GM18511 (cell line): Measurements from ENCODE around the gene ANKRD13D.

Experiments
- ATAC-seq: cut with Tn5 transposase; IDR thresholded peaks from one replicate; pipeline ENCODE4 v1.9.1; 2021; ENCODE audit warnings: mild to moderate bottlenecking, moderate library complexity; ENCODE audit not compliant: unreplicated experiment

Gene ANKRD13D

DNA sequence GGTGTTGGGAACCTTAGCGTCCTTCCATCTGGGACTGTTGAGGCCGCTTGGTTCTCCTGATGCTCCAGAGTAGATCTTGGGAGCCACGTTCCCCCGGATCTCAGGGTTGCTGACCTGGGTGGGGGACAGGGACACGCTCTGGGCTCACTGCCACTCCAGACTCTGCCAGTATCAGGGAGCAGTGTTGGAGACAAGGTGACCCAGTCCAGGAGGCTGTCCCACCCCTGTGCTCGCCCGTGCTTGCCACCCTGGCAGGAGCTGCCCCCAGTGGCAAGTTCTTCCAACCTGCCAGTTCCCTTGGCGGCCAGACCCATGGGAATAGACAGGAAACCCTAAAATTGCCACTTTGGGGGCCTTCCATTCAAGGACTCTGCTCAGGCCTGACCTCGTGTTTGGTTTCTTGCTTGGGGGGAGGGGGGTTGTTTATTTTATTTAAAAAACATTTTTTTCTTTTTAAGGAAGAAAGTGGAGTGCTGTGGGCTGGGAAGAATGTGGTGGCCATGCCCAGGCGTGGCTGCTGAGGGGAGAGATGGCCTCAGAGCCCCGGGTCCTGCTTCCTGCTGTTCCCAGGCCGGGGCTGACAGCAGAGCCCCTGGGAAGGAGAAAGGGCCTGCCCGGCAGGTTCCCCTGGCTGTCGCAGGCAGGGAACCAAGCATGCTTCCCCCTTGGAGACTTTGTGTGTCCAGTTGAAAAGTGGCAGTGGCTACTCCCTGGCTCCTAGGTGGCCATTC is 15.7 kb upstream of the ANKRD13D start:
- no peak for ATAC-seq

DNA sequence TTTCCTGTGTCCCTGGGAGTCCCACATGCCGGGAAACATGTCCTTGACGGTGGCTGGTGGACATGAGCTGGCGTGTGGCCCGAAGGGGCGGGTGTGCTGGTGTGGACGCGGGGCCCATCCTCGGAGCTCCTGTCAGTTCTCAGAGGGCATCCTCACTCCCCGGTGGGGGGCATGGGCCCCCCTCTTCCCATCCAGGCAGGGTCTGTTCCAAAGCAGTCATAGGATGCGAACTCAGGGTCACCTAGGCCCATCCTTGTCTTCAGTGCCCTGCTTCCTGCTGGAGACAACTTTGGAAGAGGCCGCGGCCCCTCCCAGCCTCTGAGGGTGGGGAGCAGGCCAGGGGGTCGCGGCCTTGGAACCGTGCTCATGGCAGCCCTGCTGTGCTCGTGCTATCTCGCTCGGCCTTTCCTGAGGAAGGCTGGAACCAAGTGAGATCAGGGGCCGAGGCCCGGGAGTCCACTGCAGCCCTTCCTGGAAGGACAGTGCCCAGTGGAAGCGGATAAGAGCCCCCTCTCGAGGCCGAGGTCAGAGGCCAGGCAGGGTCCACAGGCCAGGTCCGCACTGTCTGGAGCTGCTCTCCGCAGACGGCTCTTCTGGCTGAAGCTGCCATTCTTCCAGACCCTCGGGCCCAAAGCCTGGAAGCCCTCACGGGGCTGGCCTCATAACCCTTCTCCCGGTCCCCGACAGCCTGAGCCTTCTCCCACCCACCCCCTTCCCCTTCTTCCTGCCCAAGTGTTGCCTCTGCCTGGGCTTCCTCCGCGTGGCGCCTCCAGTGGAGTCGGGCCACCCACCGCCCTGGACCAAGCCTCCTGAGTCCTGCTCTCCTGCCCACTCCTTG is 14.1 kb upstream of the ANKRD13D start:
- no peak for ATAC-seq

DNA sequence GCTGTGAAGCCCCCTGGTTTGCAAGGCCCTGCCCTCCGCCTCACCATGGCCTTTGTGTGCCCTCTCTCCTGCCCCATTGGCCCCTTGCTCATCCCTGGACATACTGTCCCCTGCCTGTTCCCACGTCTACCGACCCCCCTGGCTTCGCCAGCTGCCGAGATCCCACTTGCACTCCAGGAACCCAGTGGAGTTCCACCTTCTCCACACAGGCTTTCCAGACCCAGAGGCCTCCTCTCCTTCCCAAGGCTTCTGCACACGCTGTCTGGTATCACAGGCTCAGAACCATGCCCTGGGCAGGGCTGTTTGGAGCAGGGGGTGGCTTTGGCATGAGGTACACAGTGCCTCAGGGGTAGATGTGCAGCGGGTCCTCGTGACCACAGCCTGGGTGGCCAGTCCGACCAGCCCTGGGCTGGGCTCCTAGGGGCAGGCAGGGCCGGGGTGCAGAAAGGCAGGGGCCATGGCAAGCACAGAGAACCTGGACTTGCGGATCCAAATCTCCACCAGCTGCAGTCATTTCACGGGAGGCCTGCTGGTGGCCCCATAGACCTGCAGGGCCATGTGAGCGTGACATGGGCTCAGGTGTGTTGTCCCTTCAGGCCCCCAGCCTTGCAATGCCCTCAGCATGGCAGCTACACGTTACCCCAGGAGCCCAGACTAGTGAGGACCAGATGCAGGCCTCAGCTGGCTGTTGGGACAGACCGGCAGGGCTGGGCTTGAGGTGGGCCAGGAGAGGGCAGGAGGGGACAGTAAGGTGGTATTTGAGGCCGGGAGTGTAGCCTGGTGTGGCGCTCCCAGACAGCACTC is 13.3 kb upstream of the ANKRD13D start:
- ATAC-seq: no peak

DNA sequence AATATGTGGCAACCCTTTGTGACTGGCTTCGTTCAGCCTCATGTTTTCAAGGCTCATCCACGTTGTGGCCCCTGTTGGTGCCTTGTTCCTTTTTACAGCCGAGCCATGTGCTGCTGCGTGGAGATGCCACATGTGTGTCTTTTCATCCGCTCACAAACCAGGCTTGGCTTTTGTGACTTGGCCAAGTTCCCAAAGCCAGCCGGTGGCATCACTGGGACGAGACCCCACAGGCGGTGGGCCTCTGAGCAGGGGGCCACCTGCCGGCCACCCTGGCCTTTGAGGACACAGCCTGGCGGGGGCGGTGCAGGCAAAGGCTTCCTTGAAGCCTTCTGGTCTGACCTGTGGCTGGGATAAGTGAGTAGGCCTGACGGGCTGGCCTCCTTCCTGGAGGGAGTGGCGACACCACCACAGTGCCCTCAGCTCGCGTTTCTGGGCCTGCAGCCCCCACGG is 12.3 kb upstream of the ANKRD13D start:
- peak; percentile 25 for ATAC-seq

DNA sequence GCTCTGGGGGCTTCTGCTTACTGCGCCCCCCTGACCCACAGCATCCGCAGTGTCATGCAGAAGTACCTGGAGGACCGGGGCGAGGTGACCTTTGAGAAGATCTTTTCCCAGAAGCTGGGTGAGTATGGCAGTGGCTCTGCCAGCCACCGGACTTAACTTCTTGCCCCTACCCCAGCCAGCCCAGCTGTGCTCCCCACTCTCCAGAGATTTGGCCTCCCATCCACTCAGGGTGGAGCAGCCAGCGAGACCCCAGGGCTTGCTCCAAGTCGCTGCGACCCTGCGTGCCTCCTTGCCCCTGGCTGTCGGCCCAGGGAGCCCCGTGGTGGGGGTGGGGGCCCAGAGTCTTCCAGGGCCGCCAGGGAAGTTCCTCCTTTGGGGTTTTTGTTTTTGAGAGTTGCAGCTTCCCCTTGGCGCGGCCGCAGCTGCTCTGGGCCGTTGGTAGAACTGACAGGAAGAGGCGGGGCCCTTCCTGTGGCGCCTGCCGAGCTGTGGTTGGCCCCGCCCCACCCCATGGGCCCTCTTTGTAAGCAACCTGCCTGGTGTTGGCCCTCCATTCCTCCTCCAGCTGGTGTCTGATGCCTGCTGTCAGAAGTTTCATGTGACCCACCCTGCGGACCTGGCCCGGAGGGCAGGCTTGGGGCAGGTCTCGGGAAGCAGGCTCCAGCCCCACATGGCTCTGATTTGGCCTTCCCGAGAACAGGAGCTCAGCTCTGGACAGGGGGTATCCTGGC is 11.7 kb upstream of the ANKRD13D start:
- peak; percentile 91 for ATAC-seq

DNA sequence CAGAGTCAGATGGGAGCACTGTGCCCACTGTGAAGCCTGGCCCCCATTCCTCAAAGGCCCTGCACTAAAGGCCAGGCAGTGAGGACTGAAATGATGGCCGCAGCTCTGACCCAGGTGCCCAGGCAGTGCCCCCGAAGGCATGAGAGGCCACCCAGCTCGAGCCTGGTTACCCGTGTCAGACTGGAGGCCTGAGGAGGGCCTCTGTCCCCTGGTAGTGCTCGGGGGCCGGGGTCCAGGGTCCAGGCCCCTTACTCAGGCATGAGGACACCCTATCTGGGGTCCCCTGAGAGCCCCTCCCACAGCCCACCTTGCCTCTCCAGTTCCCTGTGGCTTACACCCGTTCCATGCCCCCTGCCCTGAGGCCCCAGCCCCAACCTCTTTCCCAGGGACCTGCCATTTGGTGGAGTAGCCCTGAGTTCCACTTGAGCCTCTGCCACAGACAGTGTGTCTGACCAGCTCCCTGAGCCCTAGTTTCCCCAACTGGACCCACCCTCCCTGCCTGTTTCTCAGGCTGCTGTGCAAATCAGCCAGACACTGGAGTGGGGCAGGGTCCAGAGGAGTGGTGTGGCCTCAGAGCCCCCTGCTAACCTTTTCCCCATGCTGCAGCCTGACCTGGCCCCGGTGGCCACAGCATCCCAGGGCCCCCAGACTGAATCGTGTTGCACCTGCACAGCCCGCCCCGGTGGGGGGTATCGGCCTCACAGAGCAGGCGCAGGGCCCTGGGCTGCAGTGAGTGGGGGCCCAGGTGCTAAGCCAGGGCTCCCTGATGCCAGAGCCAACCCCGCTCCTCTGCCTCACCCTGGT is 10.8 kb upstream of the ANKRD13D start:
- ATAC-seq: no peak

DNA sequence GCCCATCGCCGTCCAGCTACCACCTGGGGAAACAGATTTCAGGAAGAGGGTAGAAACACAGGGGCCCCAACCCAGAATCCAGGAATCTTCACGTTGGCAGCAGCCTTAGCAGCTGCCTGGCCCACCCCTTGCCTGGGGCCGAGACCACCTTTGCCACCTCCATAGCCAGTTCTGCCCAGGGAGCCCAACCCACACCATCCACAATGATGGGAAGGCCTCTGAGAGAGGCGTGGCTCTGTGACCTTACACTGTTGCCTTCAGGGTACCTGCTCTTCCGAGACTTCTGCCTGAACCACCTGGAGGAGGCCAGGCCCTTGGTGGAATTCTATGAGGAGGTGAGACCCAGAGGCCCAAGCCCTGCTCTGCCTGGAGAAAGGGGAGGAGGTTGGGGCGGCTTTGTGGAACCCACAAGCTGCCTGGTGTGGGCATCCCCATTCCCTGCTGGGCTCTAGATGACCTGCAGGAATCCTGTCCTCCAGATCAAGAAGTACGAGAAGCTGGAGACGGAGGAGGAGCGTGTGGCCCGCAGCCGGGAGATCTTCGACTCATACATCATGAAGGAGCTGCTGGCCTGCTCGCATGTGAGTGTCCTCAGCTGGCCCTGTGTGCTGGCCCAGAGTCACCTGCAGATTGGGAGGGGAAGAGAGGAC is 10.0 kb upstream of the ANKRD13D start:
- ATAC-seq: no peak

DNA sequence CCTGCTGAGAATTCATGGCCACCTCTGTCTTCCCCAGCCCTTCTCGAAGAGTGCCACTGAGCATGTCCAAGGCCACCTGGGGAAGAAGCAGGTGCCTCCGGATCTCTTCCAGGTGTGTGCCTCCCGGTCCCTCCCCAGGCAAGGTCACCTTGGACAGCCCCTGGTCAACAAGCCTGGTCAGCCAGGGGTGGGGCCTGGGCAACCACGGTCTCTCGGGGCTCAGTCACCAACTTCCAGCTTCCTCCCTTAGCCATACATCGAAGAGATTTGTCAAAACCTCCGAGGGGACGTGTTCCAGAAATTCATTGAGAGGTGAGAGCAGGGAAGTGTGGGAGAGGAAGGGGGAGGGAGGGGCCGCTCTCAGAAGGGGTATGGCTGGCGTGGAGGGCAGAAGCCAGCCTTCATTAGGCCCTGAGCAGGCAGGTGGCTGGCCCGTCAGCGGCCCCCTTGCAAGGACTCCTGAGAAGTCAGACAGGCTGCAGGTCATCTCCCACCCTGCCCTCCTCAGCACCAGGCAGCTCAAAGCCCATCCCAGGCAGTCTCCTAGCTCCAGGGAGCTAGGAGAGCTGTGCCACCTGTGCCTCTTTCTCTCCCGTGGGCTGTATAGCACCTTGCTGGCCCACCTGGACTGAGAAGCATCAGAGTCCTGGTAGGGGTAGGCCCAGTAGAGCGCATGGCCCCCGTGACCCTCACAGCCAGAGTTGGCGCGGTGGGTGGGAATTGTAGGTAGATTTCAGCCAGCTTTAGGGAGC is 9.3 kb upstream of the ANKRD13D start:
- ATAC-seq: no peak

DNA sequence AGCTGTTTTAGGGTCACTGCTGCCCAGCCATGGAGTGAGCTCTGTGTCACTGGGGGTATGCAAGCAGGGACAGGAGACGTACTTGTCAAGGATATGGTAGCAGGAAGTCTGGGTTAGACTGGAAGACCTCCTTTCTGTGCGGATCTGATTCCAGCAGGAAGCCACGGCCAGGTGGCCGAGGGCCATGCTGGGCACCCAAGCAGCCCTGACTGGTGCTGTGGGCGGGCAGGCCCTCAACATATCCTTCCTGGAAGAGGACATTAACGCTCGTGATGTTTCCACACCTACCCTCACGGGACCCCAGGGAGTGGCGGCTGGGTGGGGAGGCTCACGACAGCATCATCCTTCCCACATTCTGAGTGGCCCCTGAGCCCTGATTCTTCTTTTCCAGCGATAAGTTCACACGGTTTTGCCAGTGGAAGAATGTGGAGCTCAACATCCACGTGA is 8.7 kb upstream of the ANKRD13D start:
- ATAC-seq: no peak

DNA sequence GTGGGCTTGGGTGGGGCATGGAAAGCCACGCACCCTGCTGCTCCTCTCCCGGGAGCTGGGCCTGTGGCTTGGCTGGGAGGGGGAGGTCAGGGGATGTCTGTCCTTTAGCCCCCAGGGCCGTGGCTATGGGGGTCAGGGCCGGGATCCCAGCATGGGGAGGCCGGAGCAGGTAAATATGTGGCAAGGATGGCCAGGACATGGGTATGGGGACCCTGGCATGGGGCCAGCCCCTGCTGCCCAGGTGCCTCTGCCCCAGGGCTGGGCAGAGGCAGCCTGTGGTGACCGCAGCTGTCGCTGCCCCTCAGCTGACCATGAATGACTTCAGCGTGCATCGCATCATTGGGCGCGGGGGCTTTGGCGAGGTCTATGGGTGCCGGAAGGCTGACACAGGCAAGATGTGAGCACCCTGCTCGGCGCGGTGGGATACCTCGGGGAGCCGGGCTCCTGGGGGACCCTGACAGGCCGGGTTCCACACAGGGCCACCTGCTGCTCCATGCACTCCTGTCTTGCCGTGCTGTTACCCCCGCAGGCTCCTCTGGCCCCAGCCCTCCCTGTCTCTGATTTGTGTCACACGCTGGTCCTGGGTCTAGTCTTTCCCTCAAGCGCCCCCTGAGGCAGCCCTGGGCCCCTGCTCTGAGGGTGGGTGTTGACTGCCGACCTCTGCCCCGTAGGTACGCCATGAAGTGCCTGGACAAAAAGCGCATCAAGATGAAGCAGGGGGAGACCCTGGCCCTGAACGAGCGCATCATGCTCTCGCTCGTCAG is 8.1 kb upstream of the ANKRD13D start:
- ATAC-seq: no peak

DNA sequence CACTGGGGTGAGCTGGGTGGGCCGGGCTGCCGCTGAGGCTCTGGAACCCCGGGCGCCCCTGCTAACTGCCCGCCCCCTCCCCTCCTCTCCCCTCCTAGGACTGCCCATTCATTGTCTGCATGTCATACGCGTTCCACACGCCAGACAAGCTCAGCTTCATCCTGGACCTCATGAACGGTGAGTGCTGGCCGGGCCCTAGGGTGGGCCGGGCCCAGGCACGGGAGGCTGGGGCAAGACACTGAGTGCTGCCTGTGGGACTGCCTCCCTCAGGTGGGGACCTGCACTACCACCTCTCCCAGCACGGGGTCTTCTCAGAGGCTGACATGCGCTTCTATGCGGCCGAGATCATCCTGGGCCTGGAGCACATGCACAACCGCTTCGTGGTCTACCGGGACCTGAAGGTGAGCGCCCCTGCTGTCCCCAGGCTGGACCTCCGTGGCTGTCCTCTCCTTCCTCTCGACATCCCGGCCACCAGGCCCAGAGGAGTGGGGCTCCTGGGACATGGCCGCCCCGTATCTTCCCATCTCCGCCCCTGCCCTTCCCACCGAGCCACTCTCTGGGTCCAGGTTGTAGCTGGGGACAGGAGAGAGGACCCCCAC is 7.5 kb upstream of the ANKRD13D start:
- ATAC-seq: no peak

DNA sequence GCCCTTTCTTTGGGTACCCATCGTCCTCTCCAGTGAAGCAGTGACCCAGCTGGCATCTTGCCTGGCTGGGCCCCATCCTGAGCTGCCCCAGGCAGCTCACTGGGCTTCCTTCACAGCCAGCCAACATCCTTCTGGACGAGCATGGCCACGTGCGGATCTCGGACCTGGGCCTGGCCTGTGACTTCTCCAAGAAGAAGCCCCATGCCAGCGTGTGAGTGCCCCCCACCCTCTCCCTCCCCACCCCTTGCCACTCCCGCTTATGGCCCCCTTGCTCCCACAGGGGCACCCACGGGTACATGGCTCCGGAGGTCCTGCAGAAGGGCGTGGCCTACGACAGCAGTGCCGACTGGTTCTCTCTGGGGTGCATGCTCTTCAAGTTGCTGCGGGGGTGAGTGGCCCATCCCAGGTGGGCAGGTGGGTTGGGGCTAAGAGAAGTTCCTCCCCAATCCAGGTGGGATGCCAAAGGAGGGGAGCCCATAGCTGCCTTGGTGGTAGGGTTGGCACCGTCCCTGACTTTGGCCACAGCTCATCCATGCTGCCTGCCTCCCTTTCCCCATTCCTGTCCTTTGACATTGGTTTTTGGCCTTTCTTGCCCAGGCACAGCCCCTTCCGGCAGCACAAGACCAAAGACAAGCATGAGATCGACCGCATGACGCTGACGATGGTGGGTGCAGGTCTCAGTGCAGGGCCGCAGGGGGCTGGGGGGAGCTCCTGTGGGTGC is 6.8 kb upstream of the ANKRD13D start:
- no peak for ATAC-seq

DNA sequence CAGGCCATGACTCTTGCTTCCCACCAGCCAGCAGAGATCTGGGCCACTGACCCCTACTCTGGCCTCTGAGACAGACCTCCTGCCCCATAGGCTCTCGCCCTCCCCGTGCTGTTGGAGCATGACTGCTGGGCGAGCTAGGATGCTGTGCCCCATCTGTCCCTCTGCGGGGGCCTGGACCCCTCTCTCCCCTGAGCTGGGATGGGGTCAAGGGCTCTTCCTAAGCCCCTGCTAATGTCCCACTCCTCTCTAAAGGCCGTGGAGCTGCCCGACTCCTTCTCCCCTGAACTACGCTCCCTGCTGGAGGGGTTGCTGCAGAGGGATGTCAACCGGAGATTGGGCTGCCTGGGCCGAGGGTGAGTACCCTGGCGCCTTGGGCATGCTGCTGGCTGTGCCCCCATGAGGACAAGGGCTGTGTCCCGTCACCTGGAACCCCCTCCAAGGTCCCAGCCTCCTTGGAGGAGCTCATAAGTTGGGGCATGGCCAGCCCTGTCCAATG is 6.2 kb upstream of the ANKRD13D start:
- no peak for ATAC-seq

DNA sequence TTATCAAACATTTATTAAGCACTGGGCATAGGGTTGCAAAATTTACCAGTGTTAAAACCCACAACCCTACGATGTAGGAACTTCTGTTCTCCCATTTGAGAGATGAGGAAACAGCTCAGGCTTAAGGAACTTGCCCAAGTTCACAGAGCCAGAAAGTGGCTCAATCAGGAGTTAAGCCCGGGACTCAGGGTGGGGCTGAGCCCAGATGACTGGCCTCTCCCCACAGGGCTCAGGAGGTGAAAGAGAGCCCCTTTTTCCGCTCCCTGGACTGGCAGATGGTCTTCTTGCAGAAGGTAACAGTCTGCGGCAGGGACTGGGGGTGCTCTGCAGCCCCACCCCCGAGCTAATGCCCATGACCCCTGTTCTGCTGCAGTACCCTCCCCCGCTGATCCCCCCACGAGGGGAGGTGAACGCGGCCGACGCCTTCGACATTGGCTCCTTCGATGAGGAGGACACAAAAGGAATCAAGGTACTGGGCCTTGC is 5.6 kb upstream of the ANKRD13D start:
- ATAC-seq: no peak

DNA sequence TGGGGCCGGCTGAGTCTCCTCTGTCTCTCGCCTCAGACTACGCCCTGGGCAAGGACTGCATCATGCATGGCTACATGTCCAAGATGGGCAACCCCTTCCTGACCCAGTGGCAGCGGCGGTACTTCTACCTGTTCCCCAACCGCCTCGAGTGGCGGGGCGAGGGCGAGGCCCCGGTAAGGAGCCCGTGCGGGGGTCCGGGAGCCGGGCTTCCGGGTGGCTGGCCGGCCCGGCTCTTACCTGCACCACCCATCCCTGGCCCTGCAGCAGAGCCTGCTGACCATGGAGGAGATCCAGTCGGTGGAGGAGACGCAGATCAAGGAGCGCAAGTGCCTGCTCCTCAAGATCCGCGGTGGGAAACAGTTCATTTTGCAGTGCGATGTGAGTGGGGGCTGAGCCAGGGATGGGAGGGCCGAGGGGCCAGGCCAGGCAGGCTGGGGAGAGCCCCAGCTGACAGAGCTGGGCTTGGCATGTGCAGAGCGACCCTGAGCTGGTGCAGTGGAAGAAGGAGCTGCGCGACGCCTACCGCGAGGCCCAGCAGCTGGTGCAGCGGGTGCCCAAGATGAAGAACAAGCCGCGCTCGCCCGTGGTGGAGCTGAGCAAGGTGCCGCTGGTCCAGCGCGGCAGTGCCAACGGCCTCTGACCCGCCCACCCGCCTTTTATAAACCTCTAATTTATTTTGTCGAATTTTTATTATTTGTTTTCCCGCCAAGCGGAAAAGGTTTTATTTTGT is 4.1 kb upstream of the ANKRD13D start:
- ATAC-seq: no peak
